Loucy (cell line): ENCODE results near the gene CAMK2A.

Source experiments
- H2AFZ ChIP-seq: fragments of 200-600 bp; sonication (generic); 2 replicates; pipeline ENCODE4 v1.6.0; 2016; ENCODE audit warnings: antibody characterized with exemption, mild to moderate bottlenecking, low read length, moderate library complexity
- H3F3A ChIP-seq: fragments of 200-600 bp; 2 replicates; pipeline ENCODE4 v1.6.0; 2016; ENCODE audit warnings: antibody characterized with exemption, low read depth, mild to moderate bottlenecking
- H3K27me3 ChIP-seq: fragments of 200-600 bp; sonication (generic); 2 replicates; pipeline ENCODE4 v1.6.1; 2014; ENCODE audit warnings: low read length, mild to moderate bottlenecking; ENCODE audit not compliant: insufficient read depth, poor library complexity, severe bottlenecking
- H3K36me3 ChIP-seq: fragments of 200-600 bp; sonication (generic); 2 replicates; pipeline ENCODE4 v1.6.1; 2016; ENCODE audit warnings: low read length; ENCODE audit not compliant: insufficient read depth
- H3K4me1 ChIP-seq: fragments of 200-600 bp; sonication (generic); 2 replicates; pipeline ENCODE4 v1.5.1; 2014; ENCODE audit warnings: low read length, mild to moderate bottlenecking; ENCODE audit not compliant: insufficient read depth, poor library complexity, severe bottlenecking
- H3K4me2 ChIP-seq: fragments of 200-600 bp; sonication (generic); 2 replicates; pipeline ENCODE4 v1.6.0; 2014; ENCODE audit warnings: antibody characterized with exemption, low read length, low read depth, mild to moderate bottlenecking; ENCODE audit not compliant: poor library complexity, severe bottlenecking
- H3K4me3 ChIP-seq: fragments of 200-600 bp; sonication (generic); 2 replicates; pipeline ENCODE4 v1.5.1; 2014; ENCODE audit warnings: low read length, mild to moderate bottlenecking, mixed read lengths; ENCODE audit not compliant: poor library complexity, severe bottlenecking
- H3K79me2 ChIP-seq: fragments of 200-600 bp; sonication (generic); 2 replicates; pipeline ENCODE4 v1.6.1; 2014; ENCODE audit warnings: low read length; ENCODE audit not compliant: insufficient read depth
- H3K9ac ChIP-seq: fragments of 200-600 bp; sonication (generic); 2 replicates; pipeline ENCODE4 v1.6.0; 2014; ENCODE audit warnings: mild to moderate bottlenecking, low read depth, low read length, moderate library complexity; ENCODE audit not compliant: poor library complexity, severe bottlenecking
- H3K9me2 ChIP-seq: fragments of 200-600 bp; sonication (generic); replicated peaks from 2 replicates; pipeline ENCODE4 v1.6.1; 2016; ENCODE audit warnings: low read depth, low read length, mixed read lengths
- H3K9me3 ChIP-seq: fragments of 200-600 bp; sonication (generic); 2 replicates; pipeline ENCODE4 v1.6.1; 2014; ENCODE audit warnings: mild to moderate bottlenecking, antibody characterized with exemption, low read length, low read depth; ENCODE audit not compliant: insufficient read depth
- H4K20me1 ChIP-seq: fragments of 200-600 bp; sonication (generic); 2 replicates; pipeline ENCODE4 v1.6.0; 2014; ENCODE audit warnings: antibody characterized with exemption, low read length, mild to moderate bottlenecking; ENCODE audit not compliant: insufficient read depth, poor library complexity, severe bottlenecking
- CTCF ChIP-seq: fragments of 200-600 bp; sonication (generic); conservative IDR thresholded peaks from 2 replicates; pipeline ENCODE4 v1.5.1; 2014; ENCODE audit warnings: mild to moderate bottlenecking, antibody characterized with exemption, low read length
- EZH2phosphoT487 ChIP-seq: fragments of 200-600 bp; IDR thresholded peaks from 2 replicates; pipeline ENCODE4 v1.6.1; 2018; ENCODE audit warnings: antibody characterized with exemption, mild to moderate bottlenecking, moderate library complexity, borderline replicate concordance

CAMK2A gene

GRCh38 chr5:150326707-150327106 is 37.1 kb upstream of the CAMK2A start:
- H3K9me2 ChIP-seq: no peaks in the 10 kb centered on the region
- no peak overlapping the region for H3K4me2 ChIP-seq
- H3K4me3 ChIP-seq: no peak overlapping the region
- no peaks in the 10 kb centered on the region for H3K27me3 ChIP-seq
- H4K20me1 ChIP-seq: no peaks in the 10 kb centered on the region
- H3K36me3 ChIP-seq: no peaks in the 10 kb centered on the region
- no peak overlapping the region for H2AFZ ChIP-seq
- no peak for TF ChIP-seq EZH2phosphoT487
- H3K9ac ChIP-seq: no peak overlapping the region
- no peaks in the 10 kb centered on the region for H3K4me1 ChIP-seq
- no peaks in the 10 kb centered on the region for H3K9me3 ChIP-seq
- no peaks in the 10 kb centered on the region for H3K79me2 ChIP-seq
- no peaks in the 10 kb centered on the region for H3F3A ChIP-seq

GRCh38 chr5:150325426-150325825 is 35.9 kb upstream of the CAMK2A start:
- H4K20me1 ChIP-seq: no peaks in the 10 kb centered on the region
- H3K9ac ChIP-seq: no peak overlapping the region

GRCh38 chr5:150323819-150324218 is 34.2 kb upstream of the CAMK2A start:
- Histone ChIP-seq H3K9me2 (no peaks in the 10 kb centered on the region), H3K4me2 (no peak overlapping the region), H4K20me1 (no peaks in the 10 kb centered on the region), H3K9ac (no peak overlapping the region), H2AFZ (no peak overlapping the region), H3K36me3 (no peaks in the 10 kb centered on the region), H3K79me2 (no peaks in the 10 kb centered on the region), H3K4me3 (no peak overlapping the region), H3K9me3 (no peaks in the 10 kb centered on the region), H3K27me3 (no peaks in the 10 kb centered on the region), H3K4me1 (no peaks in the 10 kb centered on the region), H3F3A (no peaks in the 10 kb centered on the region)
- no peak for TF ChIP-seq CTCF
- TF ChIP-seq EZH2phosphoT487: no peak

More at GRCh38 chr5:150325426-150325825, 35.9 kb upstream of the CAMK2A start:
- no peaks in the 10 kb centered on the region for H3K79me2 ChIP-seq
- H2AFZ ChIP-seq: no peak overlapping the region
- TF ChIP-seq CTCF (no peak), EZH2phosphoT487 (no peak)
- H3K4me3 ChIP-seq: no peak overlapping the region
- H3K9me2 ChIP-seq: no peaks in the 10 kb centered on the region
- H3K4me2 ChIP-seq: no peak overlapping the region
- H3K36me3 ChIP-seq: no peaks in the 10 kb centered on the region
- H3K4me1 ChIP-seq: no peaks in the 10 kb centered on the region
- H3K27me3 ChIP-seq: no peaks in the 10 kb centered on the region
- H3F3A ChIP-seq: no peaks in the 10 kb centered on the region
- no peaks in the 10 kb centered on the region for H3K9me3 ChIP-seq

GRCh38 chr5:150323092-150323491 is 33.5 kb upstream of the CAMK2A start:
- no peak overlapping the region for H3K4me3 ChIP-seq
- H3K4me1 ChIP-seq: no peaks in the 10 kb centered on the region
- H4K20me1 ChIP-seq: no peaks in the 10 kb centered on the region
- H3K9ac ChIP-seq: no peak overlapping the region
- no peaks in the 10 kb centered on the region for H3K79me2 ChIP-seq
- no peaks in the 10 kb centered on the region for H3K9me3 ChIP-seq
- H2AFZ ChIP-seq: no peak overlapping the region
- H3K9me2 ChIP-seq: no peaks in the 10 kb centered on the region
- TF ChIP-seq CTCF (no peak), EZH2phosphoT487 (no peak)
- no peaks in the 10 kb centered on the region for H3F3A ChIP-seq
- no peak overlapping the region for H3K4me2 ChIP-seq
- H3K36me3 ChIP-seq: no peaks in the 10 kb centered on the region
- H3K27me3 ChIP-seq: no peaks in the 10 kb centered on the region
